ENCODE results near the gene HCN3.

Gene HCN3

DNA sequence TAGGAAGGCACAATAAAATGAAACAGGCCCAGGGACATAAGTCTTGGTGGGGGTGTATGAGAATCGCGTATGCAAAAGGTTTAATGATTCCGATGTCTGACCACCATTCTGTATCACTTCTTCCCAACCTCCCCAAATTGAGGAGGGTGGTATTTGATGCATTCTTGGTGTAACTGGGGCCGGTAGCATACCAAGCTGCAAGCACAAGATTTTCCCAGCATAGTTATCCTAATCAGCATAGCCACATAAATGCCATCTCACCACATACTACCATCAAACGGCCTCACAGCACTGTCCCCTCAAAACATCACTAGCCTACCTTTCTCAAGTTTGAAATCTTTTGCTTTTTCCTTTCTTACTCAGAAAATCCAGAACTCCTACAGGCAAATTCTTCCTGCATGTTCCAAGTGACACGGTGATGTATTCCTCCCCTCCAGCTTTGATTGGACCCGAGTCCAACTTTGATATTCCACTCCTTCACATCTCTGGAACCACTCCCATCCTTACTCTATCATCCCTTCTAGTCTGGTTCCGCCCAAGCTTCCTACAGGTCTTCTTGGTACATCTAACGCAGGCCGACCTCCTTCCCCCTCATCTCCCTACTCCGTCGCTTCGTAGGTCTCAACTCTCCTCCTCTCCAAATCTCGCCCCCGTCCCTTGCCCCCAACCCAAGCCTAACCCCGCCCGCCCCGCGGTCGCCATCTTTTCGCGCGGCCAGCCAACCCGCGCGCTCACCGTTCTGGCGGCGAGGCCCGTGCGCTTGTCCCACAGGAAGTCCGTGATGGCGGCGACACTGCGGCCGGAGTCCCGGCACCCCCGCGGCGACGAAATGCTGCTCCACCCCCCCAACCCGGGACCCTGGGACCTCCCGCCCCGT is 4.6 kb upstream of the HCN3 start:
- TF ChIP-seq YY1 (IDR thresholded peaks at IDR 0.05; ENCODE audit: low read depth) (peak; percentile 90), NFIC (IDR thresholded peaks at IDR 0.05) (no peak), EP300 (IDR thresholded peaks at IDR 0.05; ENCODE audit: borderline replicate concordance) (0 out of 2 replicates have a peak, but pooled peaks have one; percentile 9), ZBTB7A (IDR thresholded peaks at IDR 0.05; ENCODE audit: low read depth) (no peak), EGR1 (IDR thresholded peaks at IDR 0.05) (no peak)

DNA sequence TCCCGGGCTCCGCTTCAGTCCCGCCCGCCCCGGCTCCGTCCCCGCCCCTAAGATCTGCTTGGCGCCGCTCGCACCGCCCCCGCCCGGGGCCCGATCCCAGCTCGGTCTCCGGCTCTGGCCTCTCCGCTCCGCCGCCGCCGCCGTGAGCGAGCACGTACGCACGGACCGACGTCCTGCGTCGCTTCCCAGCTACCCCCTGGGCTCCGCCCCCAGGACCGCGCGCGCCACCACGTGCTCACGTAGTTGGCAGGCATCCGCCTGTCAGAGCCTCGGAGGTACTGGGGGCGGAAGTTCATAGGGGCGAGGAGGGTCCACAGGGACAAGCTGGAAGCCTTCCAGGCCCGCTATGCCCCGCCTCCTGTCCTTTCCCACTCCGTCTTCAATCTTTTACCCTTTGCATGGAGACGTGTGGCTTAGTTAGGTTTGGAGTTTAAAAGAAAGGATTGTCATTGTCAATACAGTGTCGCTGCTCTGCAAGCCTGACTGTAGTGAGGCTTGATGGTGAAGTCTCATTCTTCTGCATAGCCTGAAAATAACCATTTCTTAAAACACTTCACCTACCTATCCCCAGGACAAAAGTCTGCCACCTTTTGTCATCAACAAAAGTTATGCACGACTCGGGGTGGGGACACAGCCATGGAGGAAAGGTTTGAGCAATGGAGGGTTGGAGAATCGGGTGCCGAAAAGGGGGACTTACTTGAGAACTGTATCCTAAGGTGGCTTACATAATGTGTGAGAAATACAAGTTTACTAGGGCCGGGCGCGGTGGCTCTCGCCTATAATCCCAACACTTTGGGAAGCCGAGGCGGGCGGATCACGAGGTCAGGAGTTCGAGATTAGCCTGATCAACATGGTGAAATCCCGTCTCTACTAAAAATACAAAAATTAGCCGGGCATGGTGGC is 3.7 kb upstream of the HCN3 start, which contains the start of gene CLK2:
Gene CLK2, minus strand, starts transcription at position 162 of the 903 bp plus-strand sequence. CDS start 2,527 bp downstream, outside the sequence.
- TF ChIP-seq REST (IDR thresholded peaks at IDR 0.05; ENCODE audit: low read depth) = no peak
- peak; percentile 92 for TF ChIP-seq TAF1 (IDR thresholded peaks at IDR 0.05; ENCODE audit: low read depth)
- TF ChIP-seq TCF12 (IDR thresholded peaks at IDR 0.05; ENCODE audit: low read depth) = peak; percentile 26; the same call in 1 of the 2 replicates
- no peak for TF ChIP-seq TEAD4 (IDR thresholded peaks at IDR 0.05)
- TF ChIP-seq NFIC (IDR thresholded peaks at IDR 0.05) = peak; percentile 79
- peak; percentile 86; the same call in 1 of the 2 replicates for TF ChIP-seq ZBTB7A (IDR thresholded peaks at IDR 0.05; ENCODE audit: low read depth)
- TF ChIP-seq, protein P1, sequence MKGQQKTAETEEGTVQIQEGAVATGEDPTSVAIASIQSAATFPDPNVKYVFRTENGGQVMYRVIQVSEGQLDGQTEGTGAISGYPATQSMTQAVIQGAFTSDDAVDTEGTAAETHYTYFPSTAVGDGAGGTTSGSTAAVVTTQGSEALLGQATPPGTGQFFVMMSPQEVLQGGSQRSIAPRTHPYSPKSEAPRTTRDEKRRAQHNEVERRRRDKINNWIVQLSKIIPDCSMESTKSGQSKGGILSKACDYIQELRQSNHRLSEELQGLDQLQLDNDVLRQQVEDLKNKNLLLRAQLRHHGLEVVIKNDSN (IDR thresholded peaks at IDR 0.05) = peak; percentile 97
- TF ChIP-seq EGR1 (IDR thresholded peaks at IDR 0.05) = peak; percentile 53; the same call in 1 of the 2 replicates
- TF ChIP-seq MAX (IDR thresholded peaks at IDR 0.05) = peak; percentile 98

DNA sequence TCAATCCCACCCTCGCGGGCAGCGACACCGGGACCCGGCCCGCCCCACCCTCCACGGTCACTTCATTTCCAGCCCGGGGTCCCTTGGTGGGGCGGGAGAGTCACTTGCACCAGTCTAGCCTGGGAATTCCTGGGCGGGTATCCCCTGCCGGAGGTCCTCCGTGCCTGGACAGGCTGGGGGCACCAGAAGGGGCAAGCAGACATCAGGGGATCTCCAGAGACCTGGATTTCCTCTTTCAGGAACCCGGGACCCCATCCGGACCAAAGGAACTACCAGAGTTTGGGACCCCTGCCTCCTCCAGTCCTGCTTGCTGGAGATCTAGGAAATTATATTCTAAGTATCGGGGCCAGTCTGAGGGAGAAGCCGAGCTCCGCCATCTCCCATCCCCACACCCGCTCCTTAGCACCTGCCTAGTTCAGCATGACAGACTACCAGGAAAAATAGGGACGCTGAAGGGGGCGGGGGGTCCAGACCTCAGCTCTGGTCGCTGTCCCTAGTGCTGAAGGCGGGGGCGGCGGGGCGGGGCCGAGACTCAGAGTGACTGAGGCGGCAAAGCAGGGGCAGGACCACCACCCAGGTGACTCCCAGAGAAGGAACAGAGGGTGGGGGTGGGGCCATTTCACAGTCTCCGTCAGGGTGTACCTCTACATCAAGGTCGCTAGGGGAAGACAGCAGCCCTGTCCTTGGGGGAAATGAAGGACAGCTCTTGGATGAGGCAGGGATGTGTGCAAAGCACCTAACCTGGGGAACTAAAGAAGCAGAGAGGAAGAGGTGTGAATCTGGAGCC is 832 bp downstream of the HCN3 start:
- TF ChIP-seq EP300 (IDR thresholded peaks at IDR 0.05; ENCODE audit: borderline replicate concordance) (no peak), MAX (IDR thresholded peaks at IDR 0.05) (0 out of 2 replicates have a peak, but pooled peaks have one; percentile 17), NFIC (IDR thresholded peaks at IDR 0.05) (no peak), RAD21 (IDR thresholded peaks at IDR 0.05; ENCODE audit: low read depth) (peak; percentile 42; the same call in 1 of the 2 replicates), FOXM1 (IDR thresholded peaks at IDR 0.05; ENCODE audit: borderline replicate concordance, low read depth) (no peak), TEAD4 (IDR thresholded peaks at IDR 0.05) (no peak), CEBPB (IDR thresholded peaks at IDR 0.05) (no peak), EGR1 (IDR thresholded peaks at IDR 0.05) (peak; percentile 100), TCF12 (IDR thresholded peaks at IDR 0.05; ENCODE audit: low read depth) (no peak), YY1 (IDR thresholded peaks at IDR 0.05; ENCODE audit: low read depth) (no peak), CREB1 (IDR thresholded peaks at IDR 0.05; ENCODE audit: low read depth) (no peak), REST (IDR thresholded peaks at IDR 0.05; ENCODE audit: low read depth) (peak; percentile 90), TAF1 (IDR thresholded peaks at IDR 0.05; ENCODE audit: low read depth) (no peak; the same call in 1 of the 2 replicates), ZBTB7A (IDR thresholded peaks at IDR 0.05; ENCODE audit: low read depth) (peak; percentile 99)
- TF ChIP-seq, protein P1 (IDR thresholded peaks at IDR 0.05) = no peak

GRCh38 chr1:155278689-155279160 is 1.5 kb downstream of the HCN3 start:
- TF ChIP-seq NFIC (IDR thresholded peaks at IDR 0.05) (no peak), YY1 (IDR thresholded peaks at IDR 0.05; ENCODE audit: low read depth) (no peak), RAD21 (IDR thresholded peaks at IDR 0.05; ENCODE audit: low read depth) (no peak), TAF1 (IDR thresholded peaks at IDR 0.05; ENCODE audit: low read depth) (no peak), CEBPB (IDR thresholded peaks at IDR 0.05) (no peak), ZBTB7A (IDR thresholded peaks at IDR 0.05; ENCODE audit: low read depth) (no peak), EP300 (IDR thresholded peaks at IDR 0.05; ENCODE audit: borderline replicate concordance) (no peak), TCF12 (IDR thresholded peaks at IDR 0.05; ENCODE audit: low read depth) (no peak), TEAD4 (IDR thresholded peaks at IDR 0.05) (no peak), FOXM1 (IDR thresholded peaks at IDR 0.05; ENCODE audit: borderline replicate concordance, low read depth) (no peak)
- TF ChIP-seq, protein P1 (IDR thresholded peaks at IDR 0.05) = no peak

Measured in Ishikawa (cell line).